Measurements from ENCODE around the gene CHL1.

Gene CHL1

DNA sequence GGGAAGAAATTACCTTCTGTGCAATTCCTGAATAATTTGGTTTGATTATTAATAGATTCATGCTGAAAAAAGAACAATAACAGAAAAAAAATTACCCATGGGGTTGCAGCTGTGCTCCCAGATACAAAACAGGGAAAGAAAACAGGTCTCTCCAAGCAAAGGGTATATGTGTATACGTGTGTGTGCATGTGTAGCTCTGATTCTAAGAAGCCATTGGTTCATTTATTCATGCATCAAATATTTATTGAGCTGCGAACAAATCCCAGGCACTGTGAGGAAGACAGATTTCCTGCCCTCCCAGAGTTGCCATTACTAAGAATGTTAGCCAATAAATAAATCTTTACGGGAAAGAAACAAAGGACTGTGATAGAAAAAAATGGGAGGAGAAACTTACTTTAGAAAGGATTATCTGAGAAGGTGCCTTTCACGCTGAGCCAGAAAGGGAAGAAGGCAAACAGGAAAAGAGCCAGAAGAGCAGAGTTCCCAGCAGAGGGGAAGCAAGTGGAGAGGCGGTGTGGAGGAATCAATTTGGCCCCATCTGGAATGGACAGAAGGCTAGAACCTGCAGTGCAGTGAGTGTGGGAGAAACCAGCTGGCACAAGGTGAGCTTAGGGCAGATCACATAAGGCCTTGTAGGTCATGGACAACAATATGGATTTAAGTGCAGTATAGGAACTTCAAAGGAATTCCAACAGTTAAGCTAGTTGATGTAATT is 20.7 kb downstream of the CHL1 start:
- Histone ChIP-seq H3K4me1 (ENCODE audit: control insufficient read depth in 5 of 5, insufficient read depth in 5 of 5, low read length in 5 of 5) (no peaks in the 10 kb centered on the region), H3K4me3 (ENCODE audit: low read depth in 1 of 5, low read length in 5 of 5) (no peak overlapping the region), H3K27me3 (ENCODE audit: control insufficient read depth in 5 of 5, insufficient read depth in 4 of 5, low read length in 5 of 5) (no peaks in the 10 kb centered on the region), H3K9ac (ENCODE audit: low read length in 5 of 5) (no peak overlapping the region), H3K27ac (ENCODE audit: low read depth, low read length) (no peak overlapping the region), H3K36me3 (ENCODE audit: control insufficient read depth in 5 of 5, insufficient read depth in 5 of 5, low read length in 5 of 5) (no peaks in the 10 kb centered on the region), H3K9me3 (ENCODE audit: control insufficient read depth in 5 of 5, low read length in 5 of 5) (peaks cover 0 to 3% (median 0%) of the 10 kb centered on the region in 5 donors)

DNA sequence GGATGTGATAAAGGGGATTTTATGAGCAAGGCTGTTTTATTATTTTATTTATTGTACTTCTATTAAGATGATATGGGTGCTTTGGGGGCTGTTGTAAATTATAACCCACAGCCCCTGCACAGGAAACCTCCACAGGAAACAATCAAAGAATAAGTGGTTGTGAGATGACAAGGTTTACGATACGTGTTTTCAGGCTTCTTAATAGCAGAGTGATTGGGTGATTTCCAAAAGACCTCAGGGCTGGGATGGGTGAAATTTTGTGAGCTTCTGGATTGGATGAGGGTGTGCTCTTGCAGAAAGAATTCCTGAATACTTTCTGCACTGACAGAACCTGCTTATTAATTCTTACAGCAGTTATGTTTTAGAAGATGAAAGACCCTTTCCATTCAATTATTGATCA is 21.4 kb downstream of the CHL1 start:
- H3K9ac ChIP-seq (ENCODE audit: low read length in 5 of 5) = no peak overlapping the region
- peaks cover 0 to 6% (median 0%) of the 10 kb centered on the region in 5 donors for H3K9me3 ChIP-seq (ENCODE audit: control insufficient read depth in 5 of 5, low read length in 5 of 5)
- H3K27ac ChIP-seq (ENCODE audit: low read depth, low read length) = no peak overlapping the region

GRCh38 chr3:228442-229182 is 32.0 kb downstream of the CHL1 start:
- no peak overlapping the region for H3K9ac ChIP-seq (ENCODE audit: low read length in 5 of 5)
- no peak overlapping the region for H3K27ac ChIP-seq (ENCODE audit: low read depth, low read length)

More for the DNA sequence above, 21.4 kb downstream of the CHL1 start:
- Histone ChIP-seq H3K27me3 (ENCODE audit: control insufficient read depth in 5 of 5, insufficient read depth in 4 of 5, low read length in 5 of 5) (no peaks in the 10 kb centered on the region), H3K4me3 (ENCODE audit: low read depth in 1 of 5, low read length in 5 of 5) (no peak overlapping the region), H3K4me1 (ENCODE audit: control insufficient read depth in 5 of 5, insufficient read depth in 5 of 5, low read length in 5 of 5) (no peaks in the 10 kb centered on the region), H3K36me3 (ENCODE audit: control insufficient read depth in 5 of 5, insufficient read depth in 5 of 5, low read length in 5 of 5) (no peaks in the 10 kb centered on the region)

GRCh38 chr3:229183-229661 is 32.7 kb downstream of the CHL1 start:
- Histone ChIP-seq H3K4me1 (ENCODE audit: control insufficient read depth in 5 of 5, insufficient read depth in 5 of 5, low read length in 5 of 5) (no peaks in the 10 kb centered on the region), H3K4me3 (ENCODE audit: low read depth in 1 of 5, low read length in 5 of 5) (no peak overlapping the region), H3K9ac (ENCODE audit: low read length in 5 of 5) (no peak overlapping the region), H3K27me3 (ENCODE audit: control insufficient read depth in 5 of 5, insufficient read depth in 4 of 5, low read length in 5 of 5) (no peaks in the 10 kb centered on the region), H3K27ac (ENCODE audit: low read depth, low read length) (no peak overlapping the region), H3K36me3 (ENCODE audit: control insufficient read depth in 5 of 5, insufficient read depth in 5 of 5, low read length in 5 of 5) (no peaks in the 10 kb centered on the region), H3K9me3 (ENCODE audit: control insufficient read depth in 5 of 5, low read length in 5 of 5) (no peaks in the 10 kb centered on the region)

More at GRCh38 chr3:228442-229182, 32.0 kb downstream of the CHL1 start:
- no peak overlapping the region for H3K4me3 ChIP-seq (ENCODE audit: low read depth in 1 of 5, low read length in 5 of 5)
- no peaks in the 10 kb centered on the region for H3K27me3 ChIP-seq (ENCODE audit: control insufficient read depth in 5 of 5, insufficient read depth in 4 of 5, low read length in 5 of 5)
- no peaks in the 10 kb centered on the region for H3K4me1 ChIP-seq (ENCODE audit: control insufficient read depth in 5 of 5, insufficient read depth in 5 of 5, low read length in 5 of 5)
- no peaks in the 10 kb centered on the region for H3K36me3 ChIP-seq (ENCODE audit: control insufficient read depth in 5 of 5, insufficient read depth in 5 of 5, low read length in 5 of 5)
- H3K9me3 ChIP-seq (ENCODE audit: control insufficient read depth in 5 of 5, low read length in 5 of 5) = peaks cover 0 to 3% (median 0%) of the 10 kb centered on the region in 5 donors

- no peaks in the 10 kb centered on the region for H3K9me3 ChIP-seq (ENCODE audit: control insufficient read depth in 5 of 5, low read length in 5 of 5)
- H3K4me3 ChIP-seq (ENCODE audit: low read depth in 1 of 5, low read length in 5 of 5) = no peak overlapping the region
Measured at GRCh38 chr3:236881-237280, 40.3 kb downstream of the CHL1 start.

DNA sequence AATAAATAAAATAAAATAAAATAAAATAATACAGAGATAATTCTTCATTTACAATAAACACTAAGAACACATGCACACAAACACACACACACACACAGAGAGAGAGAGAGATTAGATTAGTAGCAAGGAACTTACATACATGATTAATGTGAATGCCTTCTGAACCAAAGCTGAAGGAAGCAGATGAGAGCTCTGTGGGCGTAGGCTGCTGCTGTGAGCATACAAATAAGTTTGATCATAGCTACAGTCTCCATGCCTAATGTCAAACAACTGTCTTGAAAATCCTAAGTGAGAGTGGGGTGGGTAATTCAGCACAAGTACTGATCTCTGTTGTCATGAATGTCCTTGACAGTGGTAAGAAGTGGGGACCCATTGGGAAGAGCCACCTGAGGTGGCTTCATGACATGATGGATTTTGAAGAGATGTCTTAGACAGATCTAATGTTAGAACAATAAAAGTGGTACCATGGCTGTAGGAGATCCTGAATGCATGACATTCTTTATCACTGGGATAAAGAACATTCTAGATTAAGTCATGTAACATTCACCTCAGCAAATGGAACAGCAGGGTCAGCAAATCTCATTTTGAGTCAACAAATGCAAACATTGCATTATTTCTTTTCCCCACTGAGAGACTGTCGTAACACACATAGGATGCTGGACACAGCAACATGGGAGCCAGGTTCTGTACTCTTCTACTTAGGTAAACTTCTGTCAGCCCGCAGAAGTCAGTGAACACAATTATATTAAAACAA is 46.2 kb downstream of the CHL1 start:
- H3K9me3 ChIP-seq (ENCODE audit: control insufficient read depth in 5 of 5, low read length in 5 of 5) = no peaks in the 10 kb centered on the region
- H3K4me3 ChIP-seq (ENCODE audit: low read depth in 1 of 5, low read length in 5 of 5) = no peak overlapping the region
- peaks cover 0 to 14% (median 8%) of the 10 kb centered on the region in 5 donors for H3K4me1 ChIP-seq (ENCODE audit: control insufficient read depth in 5 of 5, insufficient read depth in 5 of 5, low read length in 5 of 5)
- no peaks in the 10 kb centered on the region for H3K36me3 ChIP-seq (ENCODE audit: control insufficient read depth in 5 of 5, insufficient read depth in 5 of 5, low read length in 5 of 5)
- H3K9ac ChIP-seq (ENCODE audit: low read length in 5 of 5) = no peak overlapping the region
- no peaks in the 10 kb centered on the region for H3K27me3 ChIP-seq (ENCODE audit: control insufficient read depth in 5 of 5, insufficient read depth in 4 of 5, low read length in 5 of 5)
- peak overlapping the region; percentile 64 for H3K27ac ChIP-seq (ENCODE audit: low read depth, low read length)

More at GRCh38 chr3:236881-237280, 40.3 kb downstream of the CHL1 start:
- Histone ChIP-seq H3K27ac (ENCODE audit: low read depth, low read length) (no peak overlapping the region), H3K4me1 (ENCODE audit: control insufficient read depth in 5 of 5, insufficient read depth in 5 of 5, low read length in 5 of 5) (no peaks in the 10 kb centered on the region), H3K9ac (ENCODE audit: low read length in 5 of 5) (no peak overlapping the region), H3K27me3 (ENCODE audit: control insufficient read depth in 5 of 5, insufficient read depth in 4 of 5, low read length in 5 of 5) (no peaks in the 10 kb centered on the region), H3K36me3 (ENCODE audit: control insufficient read depth in 5 of 5, insufficient read depth in 5 of 5, low read length in 5 of 5) (no peaks in the 10 kb centered on the region)

DNA sequence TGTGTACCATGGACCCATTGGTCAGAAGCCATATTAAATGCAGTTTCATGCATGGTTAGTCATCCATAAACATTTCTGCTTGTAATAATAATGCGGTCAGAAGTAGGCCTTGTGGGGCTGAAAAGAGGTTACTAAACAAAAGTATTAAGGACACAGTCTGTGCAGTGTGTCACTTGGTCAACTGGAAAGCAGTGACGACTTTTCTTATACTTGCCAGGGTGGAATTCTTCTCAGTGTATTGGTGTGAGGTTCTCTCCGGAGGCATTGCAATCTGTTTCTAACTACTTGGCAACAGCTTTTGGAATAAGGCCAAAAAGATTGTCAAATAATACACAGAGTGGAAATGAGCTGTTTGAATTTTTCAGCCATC is 46.8 kb downstream of the CHL1 start:
- no peak overlapping the region for H3K4me3 ChIP-seq (ENCODE audit: low read depth in 1 of 5, low read length in 5 of 5)

GRCh38 chr3:244041-244440 is 47.5 kb downstream of the CHL1 start:
- Histone ChIP-seq H3K36me3 (ENCODE audit: control insufficient read depth in 5 of 5, insufficient read depth in 5 of 5, low read length in 5 of 5) (no peaks in the 10 kb centered on the region), H3K9me3 (ENCODE audit: control insufficient read depth in 5 of 5, low read length in 5 of 5) (no peaks in the 10 kb centered on the region), H3K9ac (ENCODE audit: low read length in 5 of 5) (no peak overlapping the region), H3K4me1 (ENCODE audit: control insufficient read depth in 5 of 5, insufficient read depth in 5 of 5, low read length in 5 of 5) (peaks cover 0 to 14% (median 8%) of the 10 kb centered on the region in 5 donors), H3K27ac (ENCODE audit: low read depth, low read length) (no peak overlapping the region), H3K4me3 (ENCODE audit: low read depth in 1 of 5, low read length in 5 of 5) (no peak overlapping the region), H3K27me3 (ENCODE audit: control insufficient read depth in 5 of 5, insufficient read depth in 4 of 5, low read length in 5 of 5) (no peaks in the 10 kb centered on the region)

More for the DNA sequence above, 46.8 kb downstream of the CHL1 start:
- Histone ChIP-seq H3K27me3 (ENCODE audit: control insufficient read depth in 5 of 5, insufficient read depth in 4 of 5, low read length in 5 of 5) (no peaks in the 10 kb centered on the region), H3K4me1 (ENCODE audit: control insufficient read depth in 5 of 5, insufficient read depth in 5 of 5, low read length in 5 of 5) (peaks cover 0 to 14% (median 8%) of the 10 kb centered on the region in 5 donors), H3K9me3 (ENCODE audit: control insufficient read depth in 5 of 5, low read length in 5 of 5) (no peaks in the 10 kb centered on the region), H3K27ac (ENCODE audit: low read depth, low read length) (peak overlapping the region; percentile 64), H3K36me3 (ENCODE audit: control insufficient read depth in 5 of 5, insufficient read depth in 5 of 5, low read length in 5 of 5) (no peaks in the 10 kb centered on the region), H3K9ac (ENCODE audit: low read length in 5 of 5) (no peak overlapping the region)

DNA sequence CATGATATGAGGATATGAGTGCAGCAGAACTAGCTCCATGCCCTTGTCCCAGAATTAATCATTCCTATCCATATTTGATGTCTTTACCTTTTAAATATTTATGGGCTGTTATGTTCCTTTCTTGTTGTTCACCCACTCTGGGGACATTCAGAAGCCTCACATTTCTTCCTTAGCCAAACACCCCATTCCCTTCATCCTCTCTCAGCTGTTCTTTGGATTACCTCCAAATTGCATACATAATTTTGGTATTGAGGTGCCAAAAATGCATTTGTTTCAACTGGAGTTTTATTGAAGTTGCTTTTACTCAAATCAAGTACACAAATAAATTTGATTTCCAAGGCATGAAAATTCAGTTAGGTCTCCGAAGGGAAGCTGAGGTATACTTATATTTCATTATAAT is 51.4 kb downstream of the CHL1 start:
- H3K27ac ChIP-seq (ENCODE audit: low read depth, low read length) = no peak overlapping the region
- no peaks in the 10 kb centered on the region for H3K9me3 ChIP-seq (ENCODE audit: control insufficient read depth in 5 of 5, low read length in 5 of 5)
- H3K4me1 ChIP-seq (ENCODE audit: control insufficient read depth in 5 of 5, insufficient read depth in 5 of 5, low read length in 5 of 5) = peaks cover 0 to 10% (median 6%) of the 10 kb centered on the region in 5 donors
- H3K36me3 ChIP-seq (ENCODE audit: control insufficient read depth in 5 of 5, insufficient read depth in 5 of 5, low read length in 5 of 5) = no peaks in the 10 kb centered on the region
- no peak overlapping the region for H3K4me3 ChIP-seq (ENCODE audit: low read depth in 1 of 5, low read length in 5 of 5)
- H3K9ac ChIP-seq (ENCODE audit: low read length in 5 of 5) = no peak overlapping the region
- no peaks in the 10 kb centered on the region for H3K27me3 ChIP-seq (ENCODE audit: control insufficient read depth in 5 of 5, insufficient read depth in 4 of 5, low read length in 5 of 5)

All from subcutaneous abdominal adipose tissue (tissue), 5 donors.